HFFc6 (cell line): ENCODE results near the gene DTNB. TPM values are rescaled to one million over a fixed set of nuclear protein-coding genes. Genes with fewer than 3 reads are reported as not detected.

ENCODE experiments used
- DNase-seq: peaks from one replicate; pipeline ENCODE4 v3.0.0-alpha.2; 2018
- H3K27ac Mint-ChIP-seq: 2 replicates; pipeline ENCODE4 v1.8.0; 2020; ENCODE audit warnings: mild to moderate bottlenecking, mixed read lengths
- H3K27me3 Mint-ChIP-seq: 2 replicates; pipeline ENCODE4 v1.8.0; 2021; ENCODE audit warnings: mild to moderate bottlenecking, moderate library complexity, mixed read lengths; ENCODE audit not compliant: insufficient read depth
- H3K36me3 Mint-ChIP-seq: 2 replicates; pipeline ENCODE4 v1.8.0; 2021; ENCODE audit warnings: low read depth, mixed read lengths
- H3K4me1 Mint-ChIP-seq: 2 replicates; pipeline ENCODE4 v1.8.0; 2020; ENCODE audit warnings: low read depth, mixed read lengths
- H3K4me3 Mint-ChIP-seq: 2 replicates; pipeline ENCODE4 v1.8.0; 2020; ENCODE audit warnings: mild to moderate bottlenecking, moderate library complexity, mixed read lengths
- H3K9me3 Mint-ChIP-seq: 2 replicates; pipeline ENCODE4 v1.8.0; 2020; ENCODE audit warnings: mild to moderate bottlenecking, mixed read lengths
- total RNA-seq, 6 experiments: library from RNA; stranded (reverse); fragmentation: NEBNext Ultra II Directional; extraction: Animal tissue kit (Norgen Biotek cat#: 25700); gene quantifications; 2 replicates in 1 of 6; 3 replicates in 5 of 6; pipeline ENCODE4 v1.2.3, GENCODE V29; 2021
- TF ChIP-seq, protein P1 (sequence below): fragments of 200-600 bp; sonication (generic); IDR thresholded peaks from 2 replicates; pipeline ENCODE4 v1.5.0; 2021; ENCODE audit warnings: antibody characterized with exemption, mild to moderate bottlenecking

The DTNB gene
- total RNA-seq, 6 experiments from 2014 or later: 4.2 to 6.2 (median 4.7) TPM

DNA sequence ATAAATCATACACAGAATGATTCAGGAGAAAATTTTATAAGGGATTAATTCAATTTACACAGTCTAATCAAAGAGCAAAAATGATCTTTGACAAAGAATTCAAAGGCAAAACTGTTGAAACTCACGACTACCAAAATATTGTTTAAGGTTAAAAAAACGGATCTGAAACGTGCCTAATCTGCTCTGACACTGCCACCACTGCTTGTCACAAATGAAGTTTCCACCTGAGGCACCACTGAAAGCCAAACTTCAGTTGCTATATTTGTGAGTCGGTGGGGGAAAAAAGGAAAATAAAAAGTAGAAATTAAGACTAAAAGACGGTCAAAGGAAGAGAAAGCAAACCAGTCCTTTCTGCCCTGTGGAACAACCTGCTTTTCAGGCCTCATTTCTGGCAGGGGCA, 191.0 kb downstream of the DTNB start:
- TF ChIP-seq, protein P1, sequence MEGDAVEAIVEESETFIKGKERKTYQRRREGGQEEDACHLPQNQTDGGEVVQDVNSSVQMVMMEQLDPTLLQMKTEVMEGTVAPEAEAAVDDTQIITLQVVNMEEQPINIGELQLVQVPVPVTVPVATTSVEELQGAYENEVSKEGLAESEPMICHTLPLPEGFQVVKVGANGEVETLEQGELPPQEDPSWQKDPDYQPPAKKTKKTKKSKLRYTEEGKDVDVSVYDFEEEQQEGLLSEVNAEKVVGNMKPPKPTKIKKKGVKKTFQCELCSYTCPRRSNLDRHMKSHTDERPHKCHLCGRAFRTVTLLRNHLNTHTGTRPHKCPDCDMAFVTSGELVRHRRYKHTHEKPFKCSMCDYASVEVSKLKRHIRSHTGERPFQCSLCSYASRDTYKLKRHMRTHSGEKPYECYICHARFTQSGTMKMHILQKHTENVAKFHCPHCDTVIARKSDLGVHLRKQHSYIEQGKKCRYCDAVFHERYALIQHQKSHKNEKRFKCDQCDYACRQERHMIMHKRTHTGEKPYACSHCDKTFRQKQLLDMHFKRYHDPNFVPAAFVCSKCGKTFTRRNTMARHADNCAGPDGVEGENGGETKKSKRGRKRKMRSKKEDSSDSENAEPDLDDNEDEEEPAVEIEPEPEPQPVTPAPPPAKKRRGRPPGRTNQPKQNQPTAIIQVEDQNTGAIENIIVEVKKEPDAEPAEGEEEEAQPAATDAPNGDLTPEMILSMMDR: no peak
- Mint-ChIP-seq H3K4me3 (no peak overlapping the region), H3K36me3 (no peaks in the 10 kb centered on the region), H3K27me3 (no peaks in the 10 kb centered on the region; the same call in 1 of the 2 replicates), H3K27ac (no peak overlapping the region), H3K9me3 (no peaks in the 10 kb centered on the region), H3K4me1 (peaks cover 12% of the 10 kb centered on the region)
- no peak for DNase-seq

DNA sequence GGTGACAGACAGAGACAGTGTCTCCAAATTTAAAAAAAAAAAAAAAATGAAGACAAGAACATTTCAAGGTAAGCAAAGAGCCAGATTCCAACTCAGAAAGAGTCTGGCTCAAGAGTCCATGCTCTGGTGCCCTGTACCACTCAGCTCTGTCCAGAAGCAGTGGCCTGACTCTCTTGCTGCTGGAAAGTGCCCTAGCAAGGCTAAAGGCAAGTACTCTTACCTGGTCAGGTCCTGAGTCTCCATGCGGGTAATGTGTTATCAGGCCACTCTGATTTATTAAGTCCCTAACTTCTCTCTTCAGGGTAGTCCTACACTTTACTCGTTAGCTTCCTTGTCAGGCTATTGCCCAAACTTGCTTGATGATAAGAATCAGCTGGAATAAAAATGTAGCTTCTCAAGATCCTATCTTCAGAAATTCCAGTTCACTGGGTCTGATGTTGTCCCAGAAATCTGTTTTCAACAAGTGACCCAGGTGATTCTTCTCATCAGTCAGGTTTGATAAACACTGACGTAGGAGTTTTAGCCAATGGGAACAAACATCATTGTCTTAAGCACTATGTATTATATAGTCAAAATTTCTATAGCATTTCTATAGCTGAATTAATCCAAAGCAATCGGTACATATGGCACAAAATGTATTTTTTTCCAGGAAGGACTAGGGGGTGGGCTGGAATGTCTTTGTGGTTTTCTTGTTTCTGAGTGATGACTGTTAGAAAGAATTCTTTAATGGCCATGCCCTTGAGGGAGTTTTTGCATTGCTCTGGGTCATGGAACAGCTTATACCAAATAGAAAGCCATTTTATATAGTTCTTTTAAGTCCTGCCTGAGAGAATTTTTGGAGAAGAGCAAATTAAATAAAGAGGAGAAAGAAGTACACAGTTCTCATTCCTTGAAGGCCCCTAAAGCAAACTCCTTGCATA, 191.7 kb downstream of the DTNB start:
- no peak overlapping the region for H3K4me3 Mint-ChIP-seq
- no peaks in the 10 kb centered on the region for H3K36me3 Mint-ChIP-seq
- no peak overlapping the region for H3K27ac Mint-ChIP-seq
- H3K4me1 Mint-ChIP-seq: peaks cover 12% of the 10 kb centered on the region
- TF ChIP-seq, protein P1: no peak
- peak; percentile 12 for DNase-seq
- H3K27me3 Mint-ChIP-seq: no peaks in the 10 kb centered on the region; the same call in 1 of the 2 replicates
- H3K9me3 Mint-ChIP-seq: no peaks in the 10 kb centered on the region

DNA sequence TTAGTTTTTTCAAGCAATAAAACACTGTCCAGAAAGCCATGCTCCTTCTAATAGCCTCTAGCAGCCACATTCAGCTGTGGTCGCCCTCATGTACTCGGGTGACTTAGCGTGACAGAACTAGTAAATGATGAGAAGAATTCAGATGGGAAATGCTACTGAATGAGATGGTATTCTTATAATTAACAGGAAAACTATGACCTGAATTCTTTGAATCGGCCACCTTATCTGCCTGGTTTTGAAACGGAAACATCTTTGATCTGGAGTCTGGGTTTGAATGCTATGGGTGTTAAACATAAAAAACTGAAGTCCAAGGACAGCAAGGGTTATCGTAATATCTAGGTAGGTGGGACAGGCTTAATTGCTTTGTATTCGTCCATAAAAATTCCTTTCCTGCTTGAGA, 192.8 kb downstream of the DTNB start:
- peaks cover 9% of the 10 kb centered on the region; the same call in 1 of the 2 replicates for H3K9me3 Mint-ChIP-seq
- H3K27ac Mint-ChIP-seq: no peak overlapping the region
- H3K36me3 Mint-ChIP-seq: no peaks in the 10 kb centered on the region; the same call in 1 of the 2 replicates
- TF ChIP-seq, protein P1: no peak
- H3K4me3 Mint-ChIP-seq: no peak overlapping the region
- no peak for DNase-seq
- H3K4me1 Mint-ChIP-seq: peaks cover 12% of the 10 kb centered on the region
- H3K27me3 Mint-ChIP-seq: no peaks in the 10 kb centered on the region; the same call in 1 of the 2 replicates

DNA sequence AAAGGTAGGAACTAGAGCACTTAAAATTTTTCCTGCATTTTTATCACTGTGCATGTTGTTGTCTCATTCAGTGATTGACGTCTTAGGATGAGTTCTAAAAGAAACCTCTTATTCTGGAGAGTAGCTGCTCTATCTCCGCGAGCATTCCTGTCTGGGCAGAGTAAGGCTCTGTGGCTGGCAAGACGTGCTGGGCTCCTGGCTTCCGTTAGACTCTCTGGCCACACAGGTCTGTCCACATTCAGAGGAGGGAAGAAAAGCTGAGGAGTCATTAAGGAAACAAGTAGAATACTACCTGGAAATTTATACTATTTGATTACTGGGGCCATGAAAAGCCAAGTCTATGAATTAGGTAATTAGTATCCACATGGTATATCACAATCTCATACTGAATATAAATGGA, 193.6 kb downstream of the DTNB start:
- Mint-ChIP-seq H3K4me3 (no peak overlapping the region), H3K4me1 (peaks cover 12% of the 10 kb centered on the region), H3K9me3 (peaks cover 15% of the 10 kb centered on the region), H3K36me3 (peaks cover 7% of the 10 kb centered on the region), H3K27me3 (no peaks in the 10 kb centered on the region; the same call in 1 of the 2 replicates), H3K27ac (no peak overlapping the region)
- TF ChIP-seq, protein P1: no peak
- no peak for DNase-seq

DNA sequence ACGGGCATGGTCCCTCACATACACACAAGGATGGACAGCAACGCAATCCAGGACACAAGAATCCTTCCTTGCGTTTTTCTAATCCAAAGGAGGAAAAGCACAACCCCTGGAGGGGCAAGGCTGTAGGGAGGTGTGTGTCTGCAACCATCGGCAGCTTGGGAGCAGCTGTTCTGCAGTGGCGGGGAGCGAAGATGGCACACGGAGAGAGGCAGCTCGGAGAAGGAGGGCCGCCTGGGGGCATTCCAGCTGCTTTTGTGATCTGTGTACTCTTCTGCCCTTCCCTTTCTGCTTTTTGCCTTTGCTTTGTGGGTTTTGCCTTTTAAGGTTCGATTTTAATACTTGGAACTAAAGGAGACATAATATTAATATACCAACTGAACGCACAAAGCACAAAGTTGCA, 194.6 kb downstream of the DTNB start:
- Mint-ChIP-seq H3K27ac (no peak overlapping the region), H3K36me3 (peaks cover 8% of the 10 kb centered on the region), H3K9me3 (peaks cover 15% of the 10 kb centered on the region), H3K4me3 (no peak overlapping the region), H3K27me3 (no peaks in the 10 kb centered on the region; the same call in 1 of the 2 replicates), H3K4me1 (peaks cover 12% of the 10 kb centered on the region)
- TF ChIP-seq, protein P1: no peak
- no peak for DNase-seq
